GM21390 (cell line): Measurements from ENCODE around the gene AGMAT.

Experiments used
- ATAC-seq: cut with Tn5 transposase; IDR thresholded peaks from one replicate; pipeline ENCODE4 v1.9.1; 2021; ENCODE audit not compliant: unreplicated experiment

Gene AGMAT

GRCh38 chr1:15568387-15569073 is 16.3 kb downstream of the AGMAT start:
- no peak for ATAC-seq

- ATAC-seq: no peak
Observed at GRCh38 chr1:15559189-15559810, 25.6 kb downstream of the AGMAT start.

- no peak for ATAC-seq
Observed at GRCh38 chr1:15558516-15558915, 26.3 kb downstream of the AGMAT start.

GRCh38 chr1:15557594-15557993 is 27.3 kb downstream of the AGMAT start:
- ATAC-seq: no peak

DNA sequence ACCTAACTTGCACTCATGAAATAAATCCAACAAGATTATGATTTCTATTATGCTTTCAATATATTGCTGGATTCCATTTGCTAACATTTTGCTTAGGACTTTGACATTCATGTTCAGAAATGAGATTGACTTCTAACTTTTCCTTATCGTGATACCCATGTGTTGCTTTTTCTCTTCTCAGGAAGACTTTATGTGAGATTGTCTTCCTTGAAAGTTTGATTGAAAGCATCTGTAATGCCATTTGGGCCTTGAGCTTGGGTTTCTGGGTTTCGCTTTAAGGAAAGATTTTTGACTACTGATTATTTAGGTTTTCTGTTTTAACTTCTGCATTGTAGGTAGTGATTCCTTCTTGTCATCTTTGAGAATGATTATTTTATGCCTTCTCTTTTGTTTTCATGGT is 27.8 kb downstream of the AGMAT start:
- ATAC-seq: no peak

- ATAC-seq: no peak
Observed at GRCh38 chr1:15550573-15550972, 34.3 kb downstream of the AGMAT start.

DNA sequence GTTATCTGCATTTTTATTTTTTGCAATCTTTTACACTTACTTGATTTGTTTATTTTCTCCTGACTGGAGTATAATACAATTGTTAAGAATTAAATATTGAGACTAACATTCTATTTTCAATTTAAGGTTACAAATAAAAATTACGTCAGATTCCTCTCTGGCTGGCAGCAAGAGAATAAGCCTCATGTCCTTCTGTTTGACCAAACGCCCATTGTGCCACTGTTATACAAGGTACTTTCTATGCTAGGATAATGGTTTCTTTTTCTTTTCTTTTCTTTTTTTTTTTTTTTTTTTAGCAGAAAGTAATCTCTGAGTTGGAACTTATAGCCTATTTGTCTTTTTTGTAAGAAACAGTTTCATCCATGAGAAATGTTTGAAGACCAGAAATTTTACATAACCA is 38.2 kb downstream of the AGMAT start:
- no peak for ATAC-seq

- no peak for ATAC-seq
Observed at GRCh38 chr1:15543589-15544568, 41.0 kb downstream of the AGMAT start.

DNA sequence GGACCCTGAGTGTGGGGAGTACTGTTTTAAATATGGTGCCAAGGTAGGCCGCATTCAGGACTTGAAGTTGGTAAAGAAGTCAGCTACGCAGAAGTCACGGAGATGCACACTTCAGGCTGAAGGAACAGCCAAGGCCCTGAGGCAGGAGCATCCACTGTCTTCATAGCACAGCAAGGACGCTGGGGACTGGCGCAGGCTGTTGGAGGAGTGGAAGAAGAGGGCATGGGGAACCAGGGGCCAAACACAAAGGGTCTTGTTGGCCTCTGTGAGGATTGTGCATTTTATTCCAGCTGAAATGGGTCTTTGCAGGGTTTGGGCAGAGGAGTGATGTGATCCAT is 41.6 kb downstream of the AGMAT start:
- no peak for ATAC-seq

- no peak for ATAC-seq
Observed at GRCh38 chr1:15542388-15543250, 42.2 kb downstream of the AGMAT start.

DNA sequence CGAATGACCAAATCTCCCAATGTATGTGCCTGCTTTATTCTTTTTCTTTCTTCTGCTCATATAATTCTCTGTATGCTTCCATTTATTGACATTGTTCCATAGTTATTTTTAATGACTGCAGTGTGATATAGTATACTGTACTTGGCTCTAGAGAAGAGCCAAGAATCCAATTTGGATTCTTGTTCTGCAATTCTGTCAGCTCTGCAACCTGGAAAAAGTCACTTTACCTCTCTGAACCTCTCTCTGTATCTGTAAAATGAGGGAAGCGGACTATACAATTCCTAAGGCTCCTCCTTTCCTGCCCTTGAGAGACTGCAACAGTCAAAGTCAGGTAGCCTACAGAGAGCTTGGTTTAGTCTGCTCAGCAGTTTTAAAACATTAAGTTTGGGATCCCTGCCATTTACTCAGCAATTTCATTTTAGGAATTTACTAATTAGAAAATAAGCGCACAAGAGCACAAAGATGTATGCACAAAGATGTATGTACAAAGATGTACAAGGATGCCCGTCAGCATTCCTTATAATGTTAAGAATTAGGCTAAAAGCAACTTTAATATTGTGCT is 43.5 kb downstream of the AGMAT start:
- no peak for ATAC-seq

DNA sequence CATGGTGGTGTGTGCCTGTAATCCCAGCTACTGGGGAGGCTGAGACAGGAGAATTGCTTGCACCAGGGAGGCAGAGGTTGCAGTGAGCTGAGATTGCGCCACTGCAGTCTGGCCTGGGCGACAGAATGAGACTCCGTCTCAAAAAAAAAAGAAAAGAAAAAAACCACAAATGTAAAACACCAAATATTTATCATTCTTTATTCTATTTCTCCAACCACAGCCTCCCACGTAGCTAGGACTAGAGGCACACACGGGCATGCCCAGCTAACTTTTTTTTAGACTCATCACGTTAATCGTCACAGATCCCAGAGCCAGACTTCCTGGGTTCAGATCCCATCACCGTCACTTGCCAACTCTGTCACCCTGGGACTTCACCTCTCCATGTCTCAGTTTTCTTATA is 44.7 kb downstream of the AGMAT start:
- ATAC-seq: no peak

- no peak for ATAC-seq
Observed at GRCh38 chr1:15538771-15539170, 46.1 kb downstream of the AGMAT start.

- ATAC-seq: no peak
Observed at GRCh38 chr1:15531682-15532081, 53.2 kb downstream of the AGMAT start.

DNA sequence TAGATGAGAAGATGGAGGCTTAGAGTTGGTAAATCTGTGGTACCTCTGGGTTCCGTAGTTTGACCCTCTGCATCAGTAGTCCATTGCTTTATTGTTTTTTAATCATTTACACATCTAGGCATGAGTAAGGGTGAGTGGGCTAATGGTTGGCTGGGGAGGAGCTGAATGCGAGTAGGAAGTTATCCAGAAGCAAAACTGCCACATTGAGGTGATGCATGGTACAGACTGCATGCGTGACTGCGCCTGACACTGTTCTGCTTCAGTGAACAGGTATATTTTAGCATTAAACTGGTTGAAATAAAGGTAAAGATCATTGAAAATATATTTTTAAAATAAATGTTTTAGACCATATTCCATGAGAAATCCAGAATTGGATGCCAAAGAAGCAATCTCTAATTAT is 53.8 kb downstream of the AGMAT start:
- ATAC-seq: no peak

- peak; percentile 52 for ATAC-seq
Observed at GRCh38 chr1:15526490-15527339, 58.1 kb downstream of the AGMAT start, which contains the start of gene DNAJC16. DNAJC16 (plus strand) TSS chr1:15526848; CDS start chr1:15529106, 2,258 bp downstream.

- ATAC-seq: no peak
Observed at GRCh38 chr1:15526021-15526489, 58.8 kb downstream of the AGMAT start.

DNA sequence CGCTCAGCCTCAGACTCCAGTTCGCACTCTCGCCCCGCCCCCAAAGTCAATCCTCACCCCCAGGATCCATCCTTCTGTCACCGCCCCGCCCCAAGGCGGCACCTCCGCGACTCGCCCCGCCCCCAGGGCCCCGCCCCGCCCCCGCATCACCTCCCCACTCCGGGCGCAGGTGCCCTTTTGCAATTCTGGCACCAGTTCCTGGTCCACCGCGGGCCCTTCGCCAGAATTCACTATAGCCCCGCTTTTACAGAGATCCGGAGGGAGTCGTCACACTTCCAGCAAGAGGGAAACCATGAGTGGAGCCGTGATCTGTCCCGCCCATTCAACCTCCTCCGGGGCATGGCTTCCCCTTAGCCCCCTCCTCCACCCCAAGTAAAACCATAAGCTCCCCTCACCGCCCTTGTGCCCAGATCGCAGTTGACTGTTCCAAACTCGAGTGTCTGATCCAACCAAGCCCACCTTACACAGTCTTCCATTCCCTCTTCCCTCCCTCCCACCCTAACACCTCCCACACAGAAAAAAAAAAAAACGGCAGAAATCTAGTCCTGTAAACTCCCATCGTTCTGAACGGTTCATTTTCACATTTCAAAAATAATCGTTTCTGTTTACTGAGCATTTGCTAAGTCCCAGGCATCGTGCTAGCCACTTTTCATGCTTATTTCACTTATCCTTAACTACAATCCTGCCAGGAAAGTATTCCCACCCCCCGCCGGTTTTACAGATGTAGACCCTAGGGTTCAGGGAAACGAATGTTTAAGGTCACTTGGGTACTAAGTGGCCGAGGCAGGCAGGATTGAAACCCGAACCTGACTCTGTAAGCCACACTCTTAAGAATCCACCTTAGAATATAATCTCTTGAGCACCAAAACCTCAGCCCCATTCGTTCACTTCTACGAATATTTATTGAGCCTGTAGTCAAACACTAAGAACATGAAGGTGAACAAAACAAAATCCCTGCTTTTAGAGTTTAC is 59.5 kb downstream of the AGMAT start:
- ATAC-seq: peak; percentile 39
